KOPT-K1 (cell line): Measurements from ENCODE around the gene MDH2.
"Not testable (repeated sequence)": the region's sequence is repeated elsewhere in the genome, so short reads cannot be mapped to it uniquely, and the experiment has no call there.

Experiments used
- H3K27ac ChIP-seq: fragments of 200-600 bp; sonication (generic); 2 replicates; pipeline ENCODE4 v1.5.1; 2016; ENCODE audit warnings: antibody characterized with exemption, mild to moderate bottlenecking, low read depth, low read length; ENCODE audit not compliant: poor library complexity, severe bottlenecking
- H3K36me3 ChIP-seq: fragments of 200-600 bp; sonication (generic); 2 replicates; pipeline ENCODE4 v1.5.1; 2017; ENCODE audit warnings: antibody characterized with exemption, mild to moderate bottlenecking, low read length, moderate library complexity; ENCODE audit not compliant: insufficient read depth
- H3K9me3 ChIP-seq: fragments of 200-600 bp; sonication (generic); 2 replicates; pipeline ENCODE4 v1.5.1; 2017; ENCODE audit warnings: antibody characterized with exemption, low read length, mild to moderate bottlenecking; ENCODE audit not compliant: insufficient read depth, poor library complexity, severe bottlenecking

The MDH2 gene

GRCh38 chr7:76023002-76023401, 24.9 kb upstream of the MDH2 start:
- no peak overlapping the region for H3K27ac ChIP-seq
- no peaks in the 10 kb centered on the region for H3K9me3 ChIP-seq
- peaks cover 49% of the 10 kb centered on the region for H3K36me3 ChIP-seq

- H3K27ac ChIP-seq, H3K9me3 ChIP-seq: not testable (repeated sequence)
- peaks cover 18% of the 10 kb centered on the region for H3K36me3 ChIP-seq
Observed at GRCh38 chr7:76029682-76030081, 18.2 kb upstream of the MDH2 start.

GRCh38 chr7:76031964-76032363, 15.9 kb upstream of the MDH2 start:
- Histone ChIP-seq H3K27ac (no peak overlapping the region), H3K9me3 (no peaks in the 10 kb centered on the region), H3K36me3 (peaks cover 12% of the 10 kb centered on the region)

- H3K27ac ChIP-seq, result no peak overlapping the region
- H3K36me3 ChIP-seq, result peaks cover 11% of the 10 kb centered on the region; the same call in 1 of the 2 replicates
- H3K9me3 ChIP-seq, result no peaks in the 10 kb centered on the region
Observed at GRCh38 chr7:76037310-76037709, 10.6 kb upstream of the MDH2 start.

GRCh38 chr7:76040126-76040525, 7.8 kb upstream of the MDH2 start:
- Histone ChIP-seq H3K36me3 (peaks cover 11% of the 10 kb centered on the region; the same call in 1 of the 2 replicates), H3K9me3 (no peaks in the 10 kb centered on the region), H3K27ac (no peak overlapping the region)

DNA sequence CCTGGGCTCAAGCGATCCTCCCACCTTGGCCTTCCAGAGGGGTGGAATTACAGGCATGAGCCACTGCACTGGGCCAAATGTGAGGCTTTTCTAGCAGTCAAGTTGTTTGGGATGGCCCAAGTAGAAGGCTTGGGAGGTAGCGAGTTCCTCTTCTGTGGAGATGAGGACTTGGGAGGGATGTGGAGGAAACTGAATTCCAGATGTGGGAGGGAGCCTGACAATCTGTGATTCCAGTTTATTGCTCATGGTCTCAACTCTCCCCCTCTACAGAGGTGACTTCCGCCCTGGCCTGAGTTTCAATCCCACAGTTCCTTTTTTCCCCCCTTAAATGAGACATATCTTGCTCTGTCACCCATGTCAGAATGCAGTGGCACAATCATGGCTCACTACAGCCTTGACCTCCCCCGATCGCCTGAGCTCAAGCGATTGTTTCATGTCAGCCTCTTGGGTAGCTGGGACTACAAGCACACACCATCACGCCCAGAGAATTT, 3.5 kb upstream of the MDH2 start:
- H3K9me3 ChIP-seq, result no peaks in the 10 kb centered on the region
- H3K27ac ChIP-seq, result no peak overlapping the region
- peaks cover 15% of the 10 kb centered on the region; the same call in 1 of the 2 replicates for H3K36me3 ChIP-seq

- Histone ChIP-seq H3K36me3 (peaks cover 26% of the 10 kb centered on the region), H3K9me3 (no peaks in the 10 kb centered on the region), H3K27ac (peak overlapping the region; percentile 86)
Observed at GRCh38 chr7:76047305-76047810, 548 bp upstream of the MDH2 start.

GRCh38 chr7:76048668-76048988, 722 bp downstream of the MDH2 start:
- Histone ChIP-seq H3K36me3 (peaks cover 39% of the 10 kb centered on the region), H3K9me3 (no peaks in the 10 kb centered on the region), H3K27ac (peak overlapping the region; percentile 86)

DNA sequence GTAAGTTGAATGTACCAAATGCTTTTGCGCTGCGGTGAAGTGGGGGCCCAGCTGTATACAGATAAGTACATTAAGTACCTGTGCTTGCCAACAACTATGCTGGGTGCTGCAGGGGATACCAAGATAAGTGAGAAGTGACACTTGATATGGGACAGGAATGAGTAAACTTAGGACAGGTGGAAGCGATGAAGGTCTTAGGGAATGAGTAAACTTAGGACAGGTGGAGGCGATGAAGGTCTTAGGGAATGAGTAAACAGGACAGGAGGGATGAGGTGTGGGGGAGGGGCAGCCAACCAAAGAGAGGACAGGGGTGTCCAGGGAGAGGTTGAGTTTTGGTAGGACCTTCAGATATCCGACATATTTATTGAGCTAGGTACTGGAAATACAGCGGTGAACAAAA, 1.4 kb downstream of the MDH2 start:
- Histone ChIP-seq H3K27ac (peak overlapping the region; percentile 86), H3K9me3 (no peaks in the 10 kb centered on the region), H3K36me3 (peaks cover 46% of the 10 kb centered on the region)

GRCh38 chr7:76050545-76050944, 2.6 kb downstream of the MDH2 start:
- Histone ChIP-seq H3K27ac (no peak overlapping the region), H3K36me3 (peaks cover 58% of the 10 kb centered on the region), H3K9me3 (no peaks in the 10 kb centered on the region)

DNA sequence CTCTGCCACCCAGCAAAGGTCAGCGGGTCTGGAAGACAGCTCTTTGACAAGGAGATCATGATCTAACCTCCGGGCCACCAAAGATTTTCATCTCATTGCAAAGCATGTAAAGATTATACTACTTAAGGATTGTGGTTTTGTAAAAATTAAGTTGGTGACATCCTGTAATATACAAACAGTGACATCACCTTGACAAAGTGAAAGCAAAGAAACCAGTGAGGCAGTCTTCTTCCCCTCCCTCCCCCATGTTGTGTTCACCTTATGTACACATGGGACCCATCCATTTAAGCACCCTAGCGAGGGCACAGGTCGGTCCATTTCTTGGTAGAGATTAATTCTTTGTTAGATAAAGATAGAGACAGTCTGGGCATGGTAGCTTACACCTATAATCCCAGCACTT, 3.9 kb downstream of the MDH2 start:
- H3K9me3 ChIP-seq, result no peaks in the 10 kb centered on the region
- H3K36me3 ChIP-seq, result peaks cover 71% of the 10 kb centered on the region
- H3K27ac ChIP-seq, result no peak overlapping the region

- H3K27ac ChIP-seq, H3K9me3 ChIP-seq: not testable (repeated sequence)
- H3K36me3 ChIP-seq, result peaks cover 80% of the 10 kb centered on the region
Observed at GRCh38 chr7:76052681-76053080, 4.8 kb downstream of the MDH2 start.

DNA sequence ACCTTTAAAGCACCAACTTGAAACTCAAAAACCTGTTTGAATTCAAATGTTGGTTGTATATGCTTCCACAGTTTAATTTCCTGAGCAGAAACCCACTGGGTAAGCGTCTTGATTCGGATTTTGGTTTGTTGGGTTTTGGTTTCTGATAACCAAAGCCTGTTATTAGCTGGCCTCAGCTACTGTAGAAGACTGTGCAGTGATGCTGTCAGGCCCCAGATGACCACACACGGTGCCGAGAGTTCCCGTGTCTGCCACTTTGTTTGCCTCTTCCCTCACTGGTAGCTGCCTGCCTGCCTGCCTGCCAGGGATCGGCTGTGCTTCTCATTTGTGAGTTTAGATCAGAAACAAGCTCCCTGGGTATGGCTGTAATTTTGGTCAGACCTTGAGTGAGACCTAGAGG, 5.6 kb downstream of the MDH2 start:
- no peak overlapping the region for H3K27ac ChIP-seq

GRCh38 chr7:76054123-76055120, 6.5 kb downstream of the MDH2 start:
- no peak overlapping the region for H3K27ac ChIP-seq
- H3K36me3 ChIP-seq, result peaks cover 93% of the 10 kb centered on the region
- H3K9me3 ChIP-seq, result no peaks in the 10 kb centered on the region

More for the DNA sequence above, 5.6 kb downstream of the MDH2 start:
- H3K36me3 ChIP-seq, result peaks cover 88% of the 10 kb centered on the region
- H3K9me3 ChIP-seq, result no peaks in the 10 kb centered on the region

- H3K27ac ChIP-seq, result no peak overlapping the region
- peaks cover 94% of the 10 kb centered on the region for H3K36me3 ChIP-seq
- no peaks in the 10 kb centered on the region for H3K9me3 ChIP-seq
Observed at GRCh38 chr7:76056241-76056640, 8.3 kb downstream of the MDH2 start.
